OCI-LY1 (cell line): ENCODE results near the gene BORCS8.

Source experiments
- CTCF ChIP-seq: fragments of 200-600 bp; sonication (generic), shearing (Covaris generic); IDR thresholded peaks from 2 replicates; pipeline ENCODE4 v1.5.1; 2017; ENCODE audit warnings: mild to moderate bottlenecking, antibody characterized with exemption, low read length, moderate library complexity, mixed read lengths
- EZH2 ChIP-seq: fragments of 200-600 bp; sonication (generic), shearing (Covaris generic); IDR thresholded peaks from 2 replicates; pipeline ENCODE4 v1.8.0; 2017; ENCODE audit warnings: borderline replicate concordance, mixed run types, mild to moderate bottlenecking, antibody characterized with exemption, low read length, moderate library complexity, mixed read lengths

GRCh38 chr19:19137556-19138108 is 54.3 kb downstream of the BORCS8 start:
- no peak for TF ChIP-seq CTCF
- TF ChIP-seq EZH2: no peak
